ENCODE results near the gene ABCF1.

Gene ABCF1

GRCh38 chr6:30556906-30557682, 14.1 kb upstream of the ABCF1 start, which contains the start of gene PRR3:
Gene PRR3 (plus strand): TSS chr6:30557295. CDS start chr6:30557345, 50 bp downstream.
- DNase-seq (ENCODE audit: extremely low spot score) = peak; percentile 91
- ChIA-PET POLR2A (interaction anchor here (0.6 to 1.7 kb wide), 9 partner anchors 12 to 160 kb away, joined by 3 to 7 read pairs (median 3); partner anchors contain the start of genes ABCF1, MDC1 and MRPS18B), CTCF (interaction anchor here (1.1 to 6.9 kb wide), 4 partner anchors 14 to 116 kb away, joined by 3 to 100 read pairs (median 4); partner anchors contain the start of gene DHX16)
- TF ChIP-seq CTCF (IDR thresholded peaks at IDR 0.05; ENCODE audit: control extremely low read depth, extremely low read depth, low read depth, missing control alignments) = no peak

GRCh38 chr6:30557683-30557981, 13.6 kb upstream of the ABCF1 start:
- CTCF ChIA-PET = interaction anchor here (1.1 to 6.9 kb wide), 4 partner anchors 14 to 115 kb away, joined by 3 to 100 read pairs (median 4); partner anchors contain the start of gene DHX16
- POLR2A ChIA-PET = interaction anchor here (0.6 to 1.7 kb wide), 7 partner anchors 13 to 159 kb away, joined by 3 to 7 read pairs (median 3); partner anchors contain the start of genes MDC1 and MRPS18B
- DNase-seq (ENCODE audit: extremely low spot score) = peak; percentile 61
- no peak for TF ChIP-seq CTCF (IDR thresholded peaks at IDR 0.05; ENCODE audit: control extremely low read depth, extremely low read depth, low read depth, missing control alignments)

GRCh38 chr6:30560930-30561329, 10.3 kb upstream of the ABCF1 start:
- no peak for TF ChIP-seq CTCF (IDR thresholded peaks at IDR 0.05; ENCODE audit: control extremely low read depth, extremely low read depth, low read depth, missing control alignments)
- POLR2A ChIA-PET = no interaction called here
- no peak for DNase-seq (ENCODE audit: extremely low spot score)
- CTCF ChIA-PET = interaction anchor here (1.0 kb wide), 1 partner anchor 54 kb away, joined by 3 read pairs; no protein-coding TSS in a partner anchor

GRCh38 chr6:30562470-30563425, 8.5 kb upstream of the ABCF1 start:
- ChIA-PET POLR2A (no interaction called here), CTCF (interaction anchor here (0.6 to 1.1 kb wide), 4 partner anchors 21 to 523 kb away, joined by 3 read pairs; no protein-coding TSS in a partner anchor)
- no peak for TF ChIP-seq CTCF (IDR thresholded peaks at IDR 0.05; ENCODE audit: control extremely low read depth, extremely low read depth, low read depth, missing control alignments)
- no peak for DNase-seq (ENCODE audit: extremely low spot score)

GRCh38 chr6:30564114-30564513, 7.1 kb upstream of the ABCF1 start:
- CTCF ChIA-PET = interaction anchor here (0.7 to 3.9 kb wide), 4 partner anchors 20 to 521 kb away, joined by 3 to 31 read pairs (median 3); no protein-coding TSS in a partner anchor
- POLR2A ChIA-PET = no interaction called here
- no peak for TF ChIP-seq CTCF (IDR thresholded peaks at IDR 0.05; ENCODE audit: control extremely low read depth, extremely low read depth, low read depth, missing control alignments)
- DNase-seq (ENCODE audit: extremely low spot score) = no peak

GRCh38 chr6:30565772-30566171, 5.5 kb upstream of the ABCF1 start:
- ChIA-PET POLR2A (no interaction called here), CTCF (interaction anchor here (1.0 to 3.9 kb wide), 8 partner anchors 10 to 112 kb away, joined by 3 to 31 read pairs (median 4); no protein-coding TSS in a partner anchor)

More at GRCh38 chr6:30565772-30566171, 5.5 kb upstream of the ABCF1 start:
- no peak for TF ChIP-seq CTCF (IDR thresholded peaks at IDR 0.05; ENCODE audit: control extremely low read depth, extremely low read depth, low read depth, missing control alignments)
- DNase-seq (ENCODE audit: extremely low spot score) = no peak

Measured in GM10248 (cell line).